Measurements from ENCODE around the gene MNT. TPM values are rescaled to one million over a fixed set of nuclear protein-coding genes. Genes with fewer than 3 reads are reported as not detected.
A peak's percentile ranks its signal among the peaks of the same experiment; 100 is the strongest.

The MNT gene
- total RNA-seq, 1 donor from 2014 or later: 41.0 TPM

DNA sequence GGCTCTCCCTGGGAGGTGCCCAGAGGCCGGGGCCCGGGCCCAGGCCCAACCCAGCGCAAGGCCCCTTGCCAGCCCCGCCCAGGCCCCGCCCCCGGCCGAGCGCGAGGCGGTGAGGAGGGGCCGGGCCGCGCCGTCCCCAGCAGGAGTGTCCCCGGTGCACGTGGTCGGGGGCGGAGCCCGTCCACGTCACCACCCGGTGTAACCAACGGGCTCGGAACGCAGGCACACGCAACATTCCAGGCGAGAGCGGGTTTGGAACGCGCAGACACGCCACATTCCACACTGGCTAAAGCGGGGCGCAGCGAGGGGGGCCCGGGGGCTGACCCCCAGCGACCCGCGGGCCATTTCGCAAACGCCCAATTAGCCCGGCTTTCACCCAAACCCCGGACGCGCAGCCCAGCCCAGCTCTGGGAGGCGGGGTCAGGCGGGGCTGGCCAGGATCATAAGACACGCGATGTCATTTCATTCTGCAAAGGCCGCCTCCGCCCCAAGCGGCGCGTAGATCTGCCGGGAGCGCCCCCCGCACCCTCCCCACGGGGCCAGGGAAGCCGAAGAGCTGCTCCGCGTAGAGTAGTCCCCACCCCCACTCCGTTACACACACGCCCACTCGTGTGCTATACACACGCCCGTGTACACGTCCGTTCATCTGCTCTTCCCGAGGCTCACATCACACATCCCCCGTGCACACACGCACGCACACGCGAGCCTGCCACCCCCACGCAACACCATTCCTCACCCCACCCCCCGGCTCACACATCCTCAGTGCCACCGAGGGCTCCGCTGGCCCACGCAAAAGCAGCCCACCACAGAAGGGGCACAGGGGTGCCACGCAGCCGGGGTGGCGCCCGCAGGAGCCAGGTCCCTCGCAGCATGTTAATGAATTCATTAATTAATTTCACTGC lies 1.0 kb downstream of the MNT start:
- Mint-ChIP-seq H3K4me1 (ENCODE audit: low read depth, unreplicated experiment) (peaks cover 22% of the 10 kb centered on the region), H3K4me3 (ENCODE audit: unreplicated experiment) (peak overlapping the region; percentile 95), H3K27me3 (ENCODE audit: unreplicated experiment) (peaks cover 13% of the 10 kb centered on the region), H3K36me3 (ENCODE audit: unreplicated experiment) (no peaks in the 10 kb centered on the region), H3K27ac (ENCODE audit: unreplicated experiment) (peak overlapping the region; percentile 98), H3K9me3 (ENCODE audit: unreplicated experiment) (peaks cover 13% of the 10 kb centered on the region)
- DNase-seq: peak; percentile 95
- TF ChIP-seq, protein P1, sequence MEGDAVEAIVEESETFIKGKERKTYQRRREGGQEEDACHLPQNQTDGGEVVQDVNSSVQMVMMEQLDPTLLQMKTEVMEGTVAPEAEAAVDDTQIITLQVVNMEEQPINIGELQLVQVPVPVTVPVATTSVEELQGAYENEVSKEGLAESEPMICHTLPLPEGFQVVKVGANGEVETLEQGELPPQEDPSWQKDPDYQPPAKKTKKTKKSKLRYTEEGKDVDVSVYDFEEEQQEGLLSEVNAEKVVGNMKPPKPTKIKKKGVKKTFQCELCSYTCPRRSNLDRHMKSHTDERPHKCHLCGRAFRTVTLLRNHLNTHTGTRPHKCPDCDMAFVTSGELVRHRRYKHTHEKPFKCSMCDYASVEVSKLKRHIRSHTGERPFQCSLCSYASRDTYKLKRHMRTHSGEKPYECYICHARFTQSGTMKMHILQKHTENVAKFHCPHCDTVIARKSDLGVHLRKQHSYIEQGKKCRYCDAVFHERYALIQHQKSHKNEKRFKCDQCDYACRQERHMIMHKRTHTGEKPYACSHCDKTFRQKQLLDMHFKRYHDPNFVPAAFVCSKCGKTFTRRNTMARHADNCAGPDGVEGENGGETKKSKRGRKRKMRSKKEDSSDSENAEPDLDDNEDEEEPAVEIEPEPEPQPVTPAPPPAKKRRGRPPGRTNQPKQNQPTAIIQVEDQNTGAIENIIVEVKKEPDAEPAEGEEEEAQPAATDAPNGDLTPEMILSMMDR (IDR thresholded peaks at IDR 0.05; ENCODE audit: partially characterized antibody, unreplicated experiment): no peak

DNA sequence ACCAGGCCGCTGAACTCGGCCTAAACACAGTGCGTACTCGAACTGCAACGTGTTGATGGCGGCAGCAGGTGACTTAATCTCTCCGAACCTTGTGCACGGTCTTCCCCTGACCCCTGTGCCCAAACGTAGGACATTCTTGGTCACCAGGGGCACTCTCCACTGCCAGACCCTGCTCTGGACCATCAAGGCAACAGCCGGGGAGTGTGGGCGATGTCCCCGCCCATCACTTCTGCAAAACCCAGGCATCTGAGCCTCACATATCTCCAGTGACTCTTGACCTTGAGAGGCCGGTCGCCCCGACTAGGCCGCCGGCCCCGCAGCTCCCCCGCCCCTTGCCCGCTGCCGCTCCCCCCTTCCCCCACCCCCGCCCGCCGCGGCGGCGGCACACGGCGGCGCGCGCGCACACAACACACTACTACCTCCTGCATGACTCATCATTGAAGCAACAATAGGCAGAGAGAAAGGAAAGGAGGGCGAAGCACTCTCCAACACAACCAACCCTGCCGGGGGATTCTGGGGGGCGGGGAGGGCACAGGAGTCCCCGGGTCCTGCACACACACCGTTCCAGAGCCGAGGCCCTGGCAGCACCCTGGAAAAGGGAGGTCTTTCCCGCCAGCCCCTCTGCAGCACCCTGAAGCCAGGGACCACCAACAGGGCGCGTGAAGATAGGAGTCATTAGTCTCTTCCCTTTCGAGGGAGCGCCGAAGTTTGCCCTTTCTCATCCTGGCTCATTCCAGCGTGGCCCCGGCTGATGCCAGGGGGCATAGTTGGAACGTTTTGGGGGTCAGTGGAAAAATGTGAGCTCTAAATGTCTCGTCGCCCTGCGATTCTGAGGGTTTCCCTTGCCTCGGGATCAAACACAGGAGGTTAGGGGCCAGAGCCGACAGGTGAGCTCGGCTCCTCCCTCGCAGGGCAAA lies 1.9 kb downstream of the MNT start:
- H3K4me1 Mint-ChIP-seq (ENCODE audit: low read depth, unreplicated experiment): peaks cover 26% of the 10 kb centered on the region
- peak overlapping the region; percentile 95 for H3K4me3 Mint-ChIP-seq (ENCODE audit: unreplicated experiment)
- no peaks in the 10 kb centered on the region for H3K36me3 Mint-ChIP-seq (ENCODE audit: unreplicated experiment)
- H3K27me3 Mint-ChIP-seq (ENCODE audit: unreplicated experiment): peaks cover 16% of the 10 kb centered on the region
- no peak for DNase-seq
- peak overlapping the region; percentile 98 for H3K27ac Mint-ChIP-seq (ENCODE audit: unreplicated experiment)
- peaks cover 15% of the 10 kb centered on the region for H3K9me3 Mint-ChIP-seq (ENCODE audit: unreplicated experiment)
- TF ChIP-seq, protein P1 (IDR thresholded peaks at IDR 0.05; ENCODE audit: partially characterized antibody, unreplicated experiment): no peak

DNA sequence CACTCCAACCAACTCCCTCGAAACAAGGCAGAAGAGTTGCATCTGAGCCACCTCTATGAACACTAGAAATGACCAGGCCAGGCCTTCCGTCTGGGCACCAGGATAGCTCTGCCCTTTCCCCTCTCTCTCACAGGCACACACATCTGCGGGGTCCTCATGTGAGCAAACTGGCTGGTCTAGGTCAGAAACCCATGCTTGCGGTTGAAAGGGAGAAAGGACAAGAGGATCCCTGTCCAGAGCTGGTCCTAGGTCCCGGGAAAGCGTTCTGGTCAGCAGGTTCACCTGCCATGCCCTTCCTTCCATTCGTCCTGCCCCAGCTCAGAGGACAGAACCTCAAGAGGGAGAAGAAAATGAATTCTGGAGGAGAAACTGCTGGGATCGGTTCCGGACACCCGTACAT lies 2.7 kb downstream of the MNT start:
- Mint-ChIP-seq H3K27ac (ENCODE audit: unreplicated experiment) (peak overlapping the region; percentile 87), H3K27me3 (ENCODE audit: unreplicated experiment) (peaks cover 16% of the 10 kb centered on the region)

DNA sequence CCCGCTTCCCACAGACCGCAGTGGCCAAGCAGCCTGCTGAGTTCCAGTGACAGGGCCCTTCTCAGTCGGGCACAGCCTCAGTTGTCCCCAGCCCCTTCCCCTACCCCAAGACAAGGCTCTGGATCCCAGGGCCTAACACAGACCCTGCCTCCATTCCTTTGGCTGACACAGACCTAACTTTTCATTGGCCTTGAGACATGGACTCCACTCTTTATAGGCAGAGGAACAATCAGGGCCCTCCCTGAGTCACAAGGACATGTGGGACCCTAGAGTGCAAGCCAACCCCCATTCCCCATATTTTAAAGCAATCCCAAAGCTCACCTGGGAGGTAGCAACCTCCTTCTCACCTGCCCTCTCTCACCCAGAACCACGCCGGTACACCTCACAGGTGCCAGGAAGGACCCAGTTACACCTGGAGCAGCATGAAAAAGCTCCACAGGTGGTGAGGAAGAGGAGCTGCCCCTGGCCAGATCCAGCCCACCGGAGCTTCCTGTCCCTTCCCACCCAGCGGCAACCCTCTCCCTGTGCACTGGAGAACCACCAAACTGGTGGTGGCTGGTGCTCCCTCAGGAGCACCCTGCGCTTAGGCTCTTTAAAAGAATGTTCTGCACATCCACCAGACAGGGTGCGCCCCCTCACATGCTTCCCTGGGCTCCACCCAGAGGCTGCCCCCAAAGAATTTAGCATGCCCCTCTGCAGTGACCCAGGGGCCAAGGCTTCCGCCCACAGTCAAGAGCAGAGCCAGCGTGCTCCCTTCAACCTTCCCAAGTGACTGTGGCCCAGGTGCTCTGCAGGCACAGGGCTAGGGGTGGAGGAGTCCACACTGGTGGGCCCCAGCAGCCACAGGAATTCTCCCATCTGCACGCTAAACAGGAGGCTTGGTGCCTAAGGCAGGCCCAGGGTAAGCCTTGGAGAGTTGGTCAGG lies 3.4 kb downstream of the MNT start:
- TF ChIP-seq, protein P1 (IDR thresholded peaks at IDR 0.05; ENCODE audit: partially characterized antibody, unreplicated experiment): no peak
- Mint-ChIP-seq H3K27me3 (ENCODE audit: unreplicated experiment) (peaks cover 16% of the 10 kb centered on the region), H3K4me3 (ENCODE audit: unreplicated experiment) (peak overlapping the region; percentile 91), H3K4me1 (ENCODE audit: low read depth, unreplicated experiment) (peaks cover 26% of the 10 kb centered on the region), H3K9me3 (ENCODE audit: unreplicated experiment) (peaks cover 15% of the 10 kb centered on the region), H3K27ac (ENCODE audit: unreplicated experiment) (peak overlapping the region; percentile 87), H3K36me3 (ENCODE audit: unreplicated experiment) (no peaks in the 10 kb centered on the region)
- DNase-seq: no peak

More for the DNA sequence above, 2.7 kb downstream of the MNT start:
- Mint-ChIP-seq H3K4me3 (ENCODE audit: unreplicated experiment) (peak overlapping the region; percentile 91), H3K4me1 (ENCODE audit: low read depth, unreplicated experiment) (peaks cover 26% of the 10 kb centered on the region), H3K9me3 (ENCODE audit: unreplicated experiment) (peaks cover 15% of the 10 kb centered on the region), H3K36me3 (ENCODE audit: unreplicated experiment) (no peaks in the 10 kb centered on the region)
- no peak for DNase-seq
- TF ChIP-seq, protein P1 (IDR thresholded peaks at IDR 0.05; ENCODE audit: partially characterized antibody, unreplicated experiment): no peak

Measured in glutamatergic neuron (in vitro differentiated cells).